Heart right ventricle (tissue), 16 donors: ENCODE data around the gene GJA10. TPM values are rescaled to one million over a fixed set of nuclear protein-coding genes. Genes with fewer than 3 reads are reported as not detected.

Experiments
- ATAC-seq, 8 donors: fragments of 200-7000 bp; cut with Tn5 transposase; one replicate each; pipeline ENCODE4 v1.9.1; 2020; ENCODE audit warnings: mild to moderate bottlenecking in 8 of 8, moderate library complexity in 8 of 8, moderate number of reproducible peaks in 1 of 8
- DNase-seq, 2 donors: peaks; one replicate each; pipeline ENCODE4 v3.0.0-alpha.2; 2020
- H3K27ac ChIP-seq, 10 donors: fragments of 200-600 bp; sonication (generic) in 2 of 10; one replicate each; pipeline versions ENCODE4 v1.5.0 to v1.8.0; 2020 to 2022; ENCODE audit warnings: mild to moderate bottlenecking in 3 of 10
- H3K27me3 ChIP-seq, 7 donors: fragments of 200-600 bp; one replicate each; pipeline ENCODE4 v1.8.0; 2021 to 2022; ENCODE audit warnings: mild to moderate bottlenecking in 2 of 7
- H3K36me3 ChIP-seq, 9 donors: fragments of 200-600 bp; sonication (generic) in 1 of 9; one replicate each; pipeline versions ENCODE4 v1.5.0 to v1.8.0; 2020 to 2022; ENCODE audit warnings: mild to moderate bottlenecking in 2 of 9
- H3K4me1 ChIP-seq, 9 donors: fragments of 200-600 bp; sonication (generic) in 1 of 9; one replicate each; pipeline versions ENCODE4 v1.5.0 to v1.8.0; 2020 to 2022; ENCODE audit warnings: mild to moderate bottlenecking in 4 of 9
- H3K4me3 ChIP-seq, 10 donors: fragments of 200-600 bp; sonication (generic) in 2 of 10; one replicate each; pipeline versions ENCODE4 v1.5.0 to v1.8.0; 2020 to 2022; ENCODE audit warnings: mild to moderate bottlenecking in 7 of 10, moderate library complexity in 2 of 10
- H3K9me3 ChIP-seq, 11 donors: fragments of 200-600 bp in 10 of 11; sonication (generic) in 2 of 11; one replicate each; pipeline versions ENCODE4 v1.5.0 to v1.8.0; 2013 to 2022; ENCODE audit warnings: mild to moderate bottlenecking in 2 of 11, control low read depth in 1 of 11, moderate library complexity in 1 of 11
- WGBS, 2 donors: extraction: QIAGEN DNeasy Blood & Tissue Kit; methylation state at CpG; one replicate each; pipeline ENCODE4 v1.1.7; 2013; ENCODE audit warnings: inconsistent platforms in 1 of 2; 5-methylcytosine and 5-hydroxymethylcytosine counted together
- intact Hi-C, 10 donors: fragments of 100-400 bp; cut with DNase I; formaldehyde crosslinking; loops; one replicate each; pipeline versions ENCODE4 v1.11.1 to v1.14.2; 2022
- polyA plus RNA-seq, 2 donors: library from polyadenylated mRNA; stranded (reverse); fragments of 200-250 nt; gene quantifications; one replicate each; pipeline ENCODE4 v1.2.3, GENCODE V29; 2013
- total RNA-seq, 10 donors: library from RNA; stranded (reverse); fragmentation: NEBNext Ultra II Directional in 3 of 10; extraction: Animal tissue kit (Norgen Biotek cat#: 25700) in 3 of 10; gene quantifications; one replicate each; pipeline versions ENCODE4 v1.2.1 to v1.2.4, GENCODE V29; 2021 to 2023
- TF ChIP-seq, protein P1 (sequence below), 9 donors: fragments of 200-600 bp; sonication (generic) in 2 of 9; IDR thresholded peaks; one replicate each; pipeline versions ENCODE4 v1.5.0 to v1.8.0; 2021 to 2022; ENCODE audit warnings: antibody characterized with exemption in 9 of 9, mild to moderate bottlenecking in 5 of 9, moderate library complexity in 1 of 9
- donor health status: Arrhythmogenic right ventricular cardiomyopathy.
- donor health status: ischemic (EF 13 %, LVEDD 7.1; RV severe dilation, severe dysfunction).
- donor health status: healthy with polysubstance abuse.
- donor health status: DM: no; HTN: yes; CAD: no.
- donor health status: DM: no; HTN: no; CAD: no.
- donor health status: ischemic (EF 25% LVEDD 6.9; RV normal size, moderate dysfunction).
- donor health status: ischemic (EF 25% LVEDD 5.7; RV mildly dilated, moderate dysfunction).
- donor health status: healthy.
- donor health status: DM: yes; HTN: yes; CAD: no.
- donor health status: Ischemic cardiomyopathy.
- donor health status: ischemic (EF 35%, LVEDD 5.7; RV mildly dilated, moderate dysfunction).
- donor health status: nonischemic (EF 11% LVEDD 7.7; RV severe dilation, severe dysfunction).
- donor health status: DM: yes; HTN: yes; CAD: no.
- donor health status: PGD.
- donor health status: ischemic (EF 29% LVEDD 5.4; RV normal size, mild dysfunction).
- donor health status: nonischemic (EF 23%, LVEDD 6.1; RV moderate dilation, normal function).

GJA10 gene
- total and polyA plus RNA-seq, 12 donors, result not detected

DNA sequence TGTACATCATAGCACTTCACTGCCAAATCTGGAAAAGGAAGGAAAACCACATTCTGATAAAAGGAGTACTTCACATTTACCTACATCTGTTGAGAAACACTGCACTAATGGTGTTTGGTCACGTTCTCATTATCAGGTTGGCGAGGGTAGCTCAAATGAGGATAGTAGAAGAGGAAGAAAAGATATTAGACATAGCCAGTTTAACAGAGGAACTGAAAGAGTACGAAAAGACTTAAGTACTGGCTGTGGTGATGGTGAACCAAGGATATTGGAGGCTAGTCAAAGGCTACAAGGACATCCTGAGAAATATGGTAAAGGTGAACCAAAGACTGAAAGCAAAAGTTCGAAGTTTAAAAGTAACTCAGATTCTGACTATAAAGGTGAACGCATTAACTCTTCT, 32.0 kb upstream of the GJA10 start:
- Histone ChIP-seq H3K36me3 (peaks cover 0 to 100% (median 74%) of the 10 kb centered on the region in 9 donors), H3K4me3 (no peak overlapping the region), H3K9me3 (peaks cover 0 to 8% (median 0%) of the 10 kb centered on the region in 11 donors), H3K4me1 (no peaks in the 10 kb centered on the region), H3K27me3 (no peaks in the 10 kb centered on the region), H3K27ac (no peak overlapping the region)
- intact Hi-C loops, result no loop called here
- TF ChIP-seq, protein P1, sequence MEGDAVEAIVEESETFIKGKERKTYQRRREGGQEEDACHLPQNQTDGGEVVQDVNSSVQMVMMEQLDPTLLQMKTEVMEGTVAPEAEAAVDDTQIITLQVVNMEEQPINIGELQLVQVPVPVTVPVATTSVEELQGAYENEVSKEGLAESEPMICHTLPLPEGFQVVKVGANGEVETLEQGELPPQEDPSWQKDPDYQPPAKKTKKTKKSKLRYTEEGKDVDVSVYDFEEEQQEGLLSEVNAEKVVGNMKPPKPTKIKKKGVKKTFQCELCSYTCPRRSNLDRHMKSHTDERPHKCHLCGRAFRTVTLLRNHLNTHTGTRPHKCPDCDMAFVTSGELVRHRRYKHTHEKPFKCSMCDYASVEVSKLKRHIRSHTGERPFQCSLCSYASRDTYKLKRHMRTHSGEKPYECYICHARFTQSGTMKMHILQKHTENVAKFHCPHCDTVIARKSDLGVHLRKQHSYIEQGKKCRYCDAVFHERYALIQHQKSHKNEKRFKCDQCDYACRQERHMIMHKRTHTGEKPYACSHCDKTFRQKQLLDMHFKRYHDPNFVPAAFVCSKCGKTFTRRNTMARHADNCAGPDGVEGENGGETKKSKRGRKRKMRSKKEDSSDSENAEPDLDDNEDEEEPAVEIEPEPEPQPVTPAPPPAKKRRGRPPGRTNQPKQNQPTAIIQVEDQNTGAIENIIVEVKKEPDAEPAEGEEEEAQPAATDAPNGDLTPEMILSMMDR (IDR thresholded peaks at IDR 0.05), result no peak
- ATAC-seq (no peak), DNase-seq (no peak)
- WGBS, 2 donors, result 97% methylated on average over 5 of the region's 5 CpGs

DNA sequence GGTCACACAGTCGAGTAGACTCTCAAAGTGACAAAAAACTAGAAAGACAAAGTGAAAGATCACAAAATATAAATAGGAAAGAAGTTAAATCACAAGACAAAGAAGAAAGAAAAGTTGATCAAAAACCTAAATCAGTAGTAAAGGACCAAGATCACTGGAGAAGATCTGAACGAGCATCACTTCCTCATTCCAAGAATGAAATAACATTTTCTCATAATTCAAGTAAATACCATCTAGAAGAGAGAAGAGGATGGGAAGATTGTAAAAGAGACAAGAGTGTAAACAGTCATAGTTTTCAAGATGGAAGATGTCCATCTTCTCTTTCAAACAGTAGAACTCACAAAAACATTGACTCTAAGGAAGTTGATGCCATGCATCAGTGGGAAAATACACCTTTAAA, 31.6 kb upstream of the GJA10 start:
- ATAC-seq, result no peak

DNA sequence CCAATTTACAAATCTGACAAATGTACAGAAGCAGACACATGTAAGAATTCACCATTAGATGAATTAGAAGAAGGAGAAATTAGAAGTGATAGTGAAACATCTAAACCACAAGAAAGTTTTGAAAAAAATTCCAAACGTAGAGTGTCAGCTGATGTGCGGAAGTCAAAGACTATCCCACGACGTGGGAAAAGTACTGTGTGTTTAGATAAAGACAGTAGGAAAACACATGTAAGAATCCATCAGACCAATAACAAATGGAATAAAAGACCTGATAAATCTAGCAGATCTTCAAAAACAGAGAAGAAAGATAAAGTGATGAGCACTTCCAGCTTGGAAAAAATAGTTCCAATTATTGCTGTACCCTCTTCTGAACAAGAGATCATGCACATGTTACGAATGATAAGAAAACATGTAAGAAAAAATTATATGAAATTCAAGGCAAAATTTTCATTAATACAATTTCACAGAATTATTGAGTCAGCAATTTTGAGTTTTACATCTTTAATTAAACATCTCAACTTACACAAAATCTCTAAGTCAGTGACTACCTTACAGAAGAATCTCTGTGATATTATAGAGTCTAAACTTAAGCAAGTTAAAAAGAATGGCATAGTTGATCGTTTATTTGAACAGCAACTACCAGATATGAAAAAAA, 28.1 kb upstream of the GJA10 start:
- H3K4me1 ChIP-seq, result no peaks in the 10 kb centered on the region
- DNase-seq (no peak), ATAC-seq (no peak)
- peaks cover 0 to 8% (median 0%) of the 10 kb centered on the region in 11 donors for H3K9me3 ChIP-seq
- H3K36me3 ChIP-seq, result peaks cover 0 to 98% (median 45%) of the 10 kb centered on the region in 9 donors
- no peak overlapping the region for H3K27ac ChIP-seq
- TF ChIP-seq, protein P1 (IDR thresholded peaks at IDR 0.05), result no peak
- no peak overlapping the region for H3K4me3 ChIP-seq
- intact Hi-C loops, result no loop called here
- no peaks in the 10 kb centered on the region for H3K27me3 ChIP-seq
- 95 to 98% methylated on average over 6 of the region's 6 CpGs for WGBS, 2 donors

More for the DNA sequence above, 31.6 kb upstream of the GJA10 start:
- peaks cover 0 to 8% (median 0%) of the 10 kb centered on the region in 11 donors for H3K9me3 ChIP-seq
- no peak overlapping the region for H3K27ac ChIP-seq
- no peaks in the 10 kb centered on the region for H3K27me3 ChIP-seq
- no peak overlapping the region for H3K4me3 ChIP-seq
- no peaks in the 10 kb centered on the region for H3K4me1 ChIP-seq
- 95 to 96% methylated on average over 2 of the region's 2 CpGs for WGBS, 2 donors
- DNase-seq, result no peak
- TF ChIP-seq, protein P1 (IDR thresholded peaks at IDR 0.05), result no peak
- peaks cover 0 to 100% (median 70%) of the 10 kb centered on the region in 9 donors for H3K36me3 ChIP-seq
- intact Hi-C loops, result no loop called here

DNA sequence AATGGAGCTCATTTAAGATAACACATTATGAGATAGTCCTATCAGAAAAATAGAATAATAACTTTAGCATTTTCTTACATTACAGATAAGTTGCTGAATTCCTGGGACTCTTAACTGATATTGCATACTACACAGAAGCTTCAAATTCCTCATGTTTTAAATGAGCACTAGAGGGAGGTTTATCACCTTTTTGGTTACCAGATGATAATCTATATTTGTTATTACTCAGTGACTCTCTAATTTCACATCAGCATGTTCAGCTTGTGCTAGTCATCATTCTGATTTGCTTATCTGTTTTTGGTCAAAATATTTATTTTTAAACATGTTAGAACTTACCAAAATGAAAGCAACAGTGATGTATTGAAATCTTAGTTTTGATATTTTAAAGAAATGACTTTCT, 20.5 kb upstream of the GJA10 start:
- Histone ChIP-seq H3K9me3 (no peaks in the 10 kb centered on the region), H3K4me1 (no peaks in the 10 kb centered on the region), H3K36me3 (peaks cover 0 to 66% (median 9%) of the 10 kb centered on the region in 9 donors), H3K27ac (no peak overlapping the region), H3K4me3 (no peak overlapping the region), H3K27me3 (no peaks in the 10 kb centered on the region)
- intact Hi-C loops, result no loop called here
- TF ChIP-seq, protein P1 (IDR thresholded peaks at IDR 0.05), result no peak
- no peak for DNase-seq
- no peak for ATAC-seq
